HUES6 (cell line): ENCODE measurements around the gene ERICH3.

Experiments
- H3K27ac ChIP-seq: 2 replicates; pipeline ENCODE4 v1.7.0; 2013; ENCODE audit warnings: low read depth, mild to moderate bottlenecking, low read length, inconsistent platforms
- H3K27me3 ChIP-seq: 2 replicates; pipeline ENCODE4 v1.6.1; 2013; ENCODE audit warnings: low read length; ENCODE audit not compliant: control insufficient read depth, insufficient read depth
- H3K36me3 ChIP-seq: 2 replicates; pipeline ENCODE4 v1.6.1; 2013; ENCODE audit warnings: low read length; ENCODE audit not compliant: control insufficient read depth, insufficient read depth
- H3K4me1 ChIP-seq: 2 replicates; pipeline ENCODE4 v1.6.1; 2013; ENCODE audit warnings: low read length; ENCODE audit not compliant: control insufficient read depth, insufficient read depth
- H3K4me3 ChIP-seq: 2 replicates; pipeline ENCODE4 v1.5.1; 2013; ENCODE audit warnings: low read depth, low read length
- H3K9ac ChIP-seq: one replicate; pipeline ENCODE4 v1.6.1; 2013; ENCODE audit warnings: mild to moderate bottlenecking, low read length
- H3K9me3 ChIP-seq: 2 replicates; pipeline ENCODE4 v1.6.1; 2013; ENCODE audit warnings: low read depth, low read length; ENCODE audit not compliant: control insufficient read depth, insufficient read depth

The ERICH3 gene

DNA sequence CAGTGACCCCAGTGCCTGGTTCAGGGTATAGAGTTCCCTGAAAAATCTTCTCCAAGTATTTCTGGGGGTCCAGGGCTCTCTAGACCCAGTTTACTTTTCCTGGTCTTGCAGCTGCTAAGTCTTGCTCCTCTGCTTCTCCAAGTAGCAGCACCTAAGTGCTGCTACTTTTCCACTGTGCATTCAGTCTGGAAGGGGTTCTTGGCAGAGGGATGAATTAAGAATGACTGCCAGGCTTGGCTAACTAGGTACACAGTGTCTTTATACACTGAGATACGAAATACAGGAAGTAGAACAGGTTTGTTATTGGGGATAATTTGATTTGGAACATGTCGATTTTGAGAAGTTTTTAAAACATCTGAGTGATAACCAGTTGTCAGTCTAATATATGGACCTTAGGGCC is 24.2 kb upstream of the ERICH3 start:
- Histone ChIP-seq H3K27ac (no peak overlapping the region), H3K36me3 (no peaks in the 10 kb centered on the region), H3K4me1 (no peaks in the 10 kb centered on the region), H3K9ac (no peak overlapping the region), H3K4me3 (no peak overlapping the region), H3K27me3 (no peaks in the 10 kb centered on the region), H3K9me3 (no peaks in the 10 kb centered on the region)

DNA sequence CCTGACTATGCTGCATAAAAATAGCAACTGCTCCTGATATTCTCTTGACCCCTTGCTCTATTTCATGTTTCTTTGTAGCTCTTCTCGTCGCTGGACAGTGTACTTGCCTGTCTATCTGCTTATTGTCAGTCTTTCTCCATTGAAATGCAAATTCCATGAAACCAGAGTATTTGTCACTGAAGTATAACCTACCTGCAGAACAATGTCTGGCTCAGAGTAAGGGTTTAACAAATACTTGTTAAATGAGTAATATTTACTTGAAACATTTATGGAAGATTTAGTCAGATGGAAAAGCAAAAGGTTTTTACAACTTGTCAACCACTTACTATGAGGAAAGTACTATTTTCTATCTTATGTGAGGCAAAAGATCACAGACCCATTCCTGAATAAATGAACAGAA is 19.9 kb upstream of the ERICH3 start:
- Histone ChIP-seq H3K27me3 (no peaks in the 10 kb centered on the region), H3K9me3 (no peaks in the 10 kb centered on the region), H3K27ac (no peak overlapping the region), H3K4me1 (peaks cover 6% of the 10 kb centered on the region; the same call in 1 of the 2 replicates), H3K4me3 (no peak overlapping the region), H3K9ac (no peak overlapping the region), H3K36me3 (no peaks in the 10 kb centered on the region)

DNA sequence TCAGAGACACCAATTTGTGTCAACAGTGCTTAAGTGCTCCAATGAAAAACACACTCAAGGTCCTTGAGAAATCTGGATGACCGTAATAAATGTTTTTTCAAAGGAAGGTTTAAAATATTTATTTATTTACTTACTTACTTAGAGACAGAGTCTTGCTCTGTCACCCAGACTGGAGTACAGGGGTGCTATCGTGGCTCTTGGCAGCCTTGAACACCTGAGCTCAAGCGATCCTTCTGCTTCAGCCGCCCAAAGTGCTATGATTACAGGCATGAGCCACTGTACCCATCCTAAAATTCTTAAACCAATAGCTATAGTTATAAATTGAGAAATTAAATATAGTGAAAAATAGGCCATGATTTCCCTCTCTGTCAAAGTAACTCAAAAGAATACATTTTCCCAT is 17.3 kb upstream of the ERICH3 start:
- H3K36me3 ChIP-seq = no peaks in the 10 kb centered on the region
- no peak overlapping the region for H3K9ac ChIP-seq
- H3K4me3 ChIP-seq = no peak overlapping the region
- H3K4me1 ChIP-seq = peaks cover 6% of the 10 kb centered on the region; the same call in 1 of the 2 replicates
- H3K27me3 ChIP-seq = no peaks in the 10 kb centered on the region
- H3K9me3 ChIP-seq = no peaks in the 10 kb centered on the region
- no peak overlapping the region for H3K27ac ChIP-seq

DNA sequence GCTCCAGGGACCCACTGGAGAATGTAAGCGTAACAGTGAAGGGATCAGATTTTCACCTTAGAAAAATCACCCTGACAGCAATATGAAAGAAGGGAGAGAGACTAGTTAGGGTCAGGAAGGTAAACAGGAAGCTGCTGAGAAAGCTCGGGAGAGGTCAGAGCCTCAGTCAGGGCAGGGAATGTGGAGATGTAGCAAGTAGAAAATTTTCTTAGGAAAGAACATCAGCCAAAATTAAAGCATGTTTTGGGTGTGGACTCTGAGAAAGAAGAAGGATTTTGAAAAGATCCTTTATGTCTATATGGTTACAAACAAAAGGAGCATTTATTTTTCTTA is 16.7 kb upstream of the ERICH3 start:
- H3K9me3 ChIP-seq = no peaks in the 10 kb centered on the region
- no peak overlapping the region for H3K9ac ChIP-seq
- H3K27ac ChIP-seq = no peak overlapping the region
- H3K4me3 ChIP-seq = no peak overlapping the region
- H3K36me3 ChIP-seq = no peaks in the 10 kb centered on the region
- no peaks in the 10 kb centered on the region for H3K27me3 ChIP-seq
- peaks cover 6% of the 10 kb centered on the region; the same call in 1 of the 2 replicates for H3K4me1 ChIP-seq

DNA sequence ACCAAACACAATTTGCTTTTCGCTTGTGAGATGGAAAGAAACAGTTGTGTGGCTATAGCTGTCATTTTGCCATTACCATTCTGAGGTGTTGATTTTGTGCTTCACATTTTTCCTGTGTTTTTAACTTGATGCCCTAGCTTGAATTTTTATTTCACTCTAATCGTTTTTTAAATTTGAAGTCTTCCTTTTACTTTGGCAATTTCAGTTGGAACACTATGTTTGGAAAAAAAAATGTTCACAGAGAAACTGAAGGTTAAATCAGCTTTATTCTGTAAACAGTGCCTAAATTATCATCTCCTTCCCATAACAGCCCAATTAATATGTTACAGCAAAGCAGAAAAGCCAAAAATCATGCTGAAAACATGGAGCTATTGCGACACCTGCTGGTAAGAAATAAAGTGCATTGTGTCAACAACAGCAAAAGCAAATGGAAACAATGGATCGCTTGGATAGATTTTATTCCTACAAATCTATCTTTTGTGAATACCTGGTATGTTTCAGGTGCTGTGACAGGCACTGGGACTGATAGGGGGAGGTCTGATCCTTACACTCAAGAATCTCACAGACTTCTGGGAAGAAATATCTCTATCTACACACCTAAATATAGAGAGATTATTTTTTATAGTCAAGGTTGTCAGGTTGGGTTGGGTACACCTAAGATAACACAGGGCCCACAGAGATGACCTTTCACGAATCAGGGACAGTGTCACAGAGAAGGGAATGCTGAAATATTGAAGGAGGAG is 16.2 kb upstream of the ERICH3 start:
- Histone ChIP-seq H3K27me3 (no peaks in the 10 kb centered on the region), H3K27ac (no peak overlapping the region), H3K4me3 (no peak overlapping the region), H3K9me3 (no peaks in the 10 kb centered on the region), H3K4me1 (peaks cover 6% of the 10 kb centered on the region; the same call in 1 of the 2 replicates), H3K36me3 (no peaks in the 10 kb centered on the region), H3K9ac (no peak overlapping the region)

DNA sequence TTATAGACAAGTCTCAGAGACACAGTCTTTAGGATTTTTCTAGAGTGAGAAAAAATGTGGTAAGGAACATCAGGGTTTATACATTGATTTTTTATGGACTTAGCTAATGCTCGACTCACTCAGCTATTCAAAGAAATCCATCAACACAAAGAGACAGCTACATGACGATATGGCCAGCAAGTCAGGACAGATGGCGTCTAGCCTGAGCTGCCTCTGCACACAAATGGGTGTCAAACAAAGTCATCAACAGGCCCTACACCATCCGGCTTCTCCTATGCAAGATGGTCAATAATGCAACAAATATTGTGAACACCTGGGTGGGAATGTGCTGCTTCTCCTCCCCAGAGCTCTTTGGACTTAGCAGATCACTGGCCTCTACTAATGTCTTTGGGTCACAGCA is 13.3 kb upstream of the ERICH3 start:
- Histone ChIP-seq H3K36me3 (no peaks in the 10 kb centered on the region), H3K9me3 (no peaks in the 10 kb centered on the region), H3K27me3 (no peaks in the 10 kb centered on the region), H3K4me3 (no peak overlapping the region), H3K9ac (no peak overlapping the region), H3K4me1 (peaks cover 6% of the 10 kb centered on the region; the same call in 1 of the 2 replicates), H3K27ac (no peak overlapping the region)

DNA sequence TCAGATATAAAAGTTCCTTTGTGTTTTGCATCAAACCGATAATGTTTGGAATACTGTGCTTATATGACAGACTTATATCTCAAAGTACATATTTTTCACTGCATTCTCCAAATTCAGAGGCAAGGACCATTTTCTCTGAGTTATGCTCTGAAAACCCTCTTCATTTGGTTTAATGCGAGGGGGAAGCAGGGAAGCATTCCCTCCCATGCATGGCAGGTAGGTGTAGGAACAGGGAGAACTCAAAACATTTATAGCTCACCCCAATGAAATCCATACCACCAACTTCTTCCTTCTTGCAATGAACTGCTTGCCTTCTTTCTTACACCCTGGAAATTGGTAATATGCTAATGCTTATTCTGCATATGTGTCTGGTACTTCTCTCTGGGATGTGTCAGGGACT is 10.7 kb upstream of the ERICH3 start:
- Histone ChIP-seq H3K27me3 (no peaks in the 10 kb centered on the region), H3K4me3 (no peak overlapping the region), H3K4me1 (no peaks in the 10 kb centered on the region), H3K36me3 (no peaks in the 10 kb centered on the region), H3K9me3 (no peaks in the 10 kb centered on the region), H3K9ac (no peak overlapping the region), H3K27ac (no peak overlapping the region)

DNA sequence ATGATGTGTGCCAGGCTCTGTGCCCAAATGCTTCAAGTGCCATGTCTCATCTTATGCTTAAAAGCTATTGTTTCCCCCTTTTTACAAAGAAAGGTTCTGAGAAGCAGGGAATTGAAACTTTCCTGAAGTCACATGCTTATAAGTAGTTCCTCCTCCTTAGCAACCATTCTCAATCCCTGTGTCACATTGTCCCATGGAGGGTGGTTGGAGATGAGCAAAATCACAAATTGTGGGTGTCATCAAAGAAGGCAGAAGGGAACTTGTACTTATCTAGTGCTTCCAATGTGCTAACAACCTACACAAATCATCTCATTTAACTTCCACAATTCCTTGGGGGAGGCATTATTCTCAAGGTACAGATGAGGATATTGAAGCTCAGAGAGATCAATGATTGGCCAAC is 10.1 kb upstream of the ERICH3 start:
- H3K9ac ChIP-seq = no peak overlapping the region
- no peaks in the 10 kb centered on the region for H3K4me1 ChIP-seq
- H3K4me3 ChIP-seq = no peak overlapping the region
- H3K27ac ChIP-seq = no peak overlapping the region
- no peaks in the 10 kb centered on the region for H3K27me3 ChIP-seq
- H3K36me3 ChIP-seq = no peaks in the 10 kb centered on the region
- no peaks in the 10 kb centered on the region for H3K9me3 ChIP-seq

DNA sequence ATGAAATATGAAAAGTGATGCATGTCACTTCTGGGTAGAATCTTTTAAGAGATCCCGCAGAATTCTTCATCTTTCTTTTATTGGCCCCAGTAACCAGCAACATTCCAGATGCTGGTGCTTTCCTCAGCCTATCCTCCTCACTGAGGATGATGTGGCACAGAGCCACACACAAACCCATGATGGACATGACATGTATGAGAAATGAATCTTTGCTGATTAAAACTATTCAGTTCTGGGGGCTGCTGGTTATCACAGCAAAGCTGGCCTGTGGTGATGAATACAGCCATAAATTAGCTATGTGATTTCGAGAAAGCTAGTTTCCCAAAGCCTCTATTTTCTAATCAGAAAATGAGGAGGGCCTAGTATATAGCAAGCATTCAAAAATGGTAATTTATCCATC is 8.3 kb upstream of the ERICH3 start:
- Histone ChIP-seq H3K27me3 (no peaks in the 10 kb centered on the region), H3K4me1 (no peaks in the 10 kb centered on the region), H3K9ac (no peak overlapping the region), H3K36me3 (no peaks in the 10 kb centered on the region), H3K9me3 (no peaks in the 10 kb centered on the region), H3K4me3 (no peak overlapping the region), H3K27ac (no peak overlapping the region)

DNA sequence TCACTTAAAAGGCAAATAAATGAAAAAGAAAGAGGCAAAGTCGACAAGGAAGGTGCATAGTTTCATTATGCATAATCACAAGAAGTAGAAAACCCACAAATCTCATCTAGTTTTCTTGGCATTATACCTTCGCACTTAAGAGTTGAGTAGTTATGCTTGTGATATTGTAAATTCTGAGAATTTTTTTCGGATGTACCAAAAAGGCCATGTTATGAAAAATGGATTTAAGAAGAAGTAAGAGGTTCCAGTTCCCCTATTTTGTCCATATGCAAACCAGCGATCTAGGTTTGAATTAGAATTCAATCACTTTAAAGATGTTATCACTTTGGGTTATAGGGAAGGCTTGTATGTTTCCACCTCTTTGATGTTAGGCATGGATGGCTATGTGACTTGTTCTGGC is 7.9 kb upstream of the ERICH3 start:
- no peaks in the 10 kb centered on the region for H3K27me3 ChIP-seq
- no peak overlapping the region for H3K9ac ChIP-seq
- H3K36me3 ChIP-seq = no peaks in the 10 kb centered on the region
- no peak overlapping the region for H3K4me3 ChIP-seq
- H3K9me3 ChIP-seq = no peaks in the 10 kb centered on the region
- H3K4me1 ChIP-seq = no peaks in the 10 kb centered on the region
- no peak overlapping the region for H3K27ac ChIP-seq

DNA sequence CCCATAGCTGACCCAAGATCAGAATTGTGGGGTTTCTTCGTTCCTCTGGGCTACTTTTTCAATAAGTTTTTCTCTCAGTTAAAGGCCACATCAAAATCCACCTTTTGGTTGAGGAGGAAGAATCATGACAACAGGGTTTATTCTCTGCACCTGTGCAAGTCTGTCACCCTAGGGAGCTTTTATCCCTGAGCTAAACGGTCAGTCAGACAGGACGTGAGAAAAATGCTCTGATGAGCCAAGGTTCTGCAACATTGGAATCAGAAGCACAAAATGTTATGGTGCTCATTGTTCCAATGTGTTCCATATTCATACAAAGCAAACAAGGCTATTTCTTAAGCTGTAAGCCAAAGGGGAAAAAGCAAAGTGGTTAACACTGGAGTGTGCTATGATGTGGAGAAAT is 7.4 kb upstream of the ERICH3 start:
- no peaks in the 10 kb centered on the region for H3K9me3 ChIP-seq
- no peak overlapping the region for H3K27ac ChIP-seq
- H3K27me3 ChIP-seq = no peaks in the 10 kb centered on the region
- H3K9ac ChIP-seq = no peak overlapping the region
- no peak overlapping the region for H3K4me3 ChIP-seq
- H3K36me3 ChIP-seq = no peaks in the 10 kb centered on the region
- no peaks in the 10 kb centered on the region for H3K4me1 ChIP-seq

DNA sequence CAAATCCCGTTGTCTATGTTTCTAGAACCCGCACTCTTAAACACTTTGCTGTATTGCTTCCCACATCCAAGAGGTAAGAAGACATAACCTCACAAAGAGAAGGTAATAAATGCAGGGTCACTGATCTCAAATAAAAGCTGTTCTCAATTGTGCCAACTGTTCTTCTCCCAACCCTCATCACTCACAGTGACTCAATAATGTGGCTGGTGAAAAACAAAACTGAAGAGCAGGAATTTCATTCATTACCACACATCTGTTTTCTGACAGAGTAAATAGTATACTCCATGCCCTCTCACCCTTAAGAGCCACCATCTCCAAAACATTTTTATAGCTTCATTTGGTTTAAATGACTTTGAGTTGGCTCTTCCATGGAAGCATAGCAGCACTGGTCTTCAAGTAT is 6.2 kb upstream of the ERICH3 start:
- no peak overlapping the region for H3K9ac ChIP-seq
- no peaks in the 10 kb centered on the region for H3K4me1 ChIP-seq
- no peaks in the 10 kb centered on the region for H3K9me3 ChIP-seq
- H3K36me3 ChIP-seq = no peaks in the 10 kb centered on the region
- no peak overlapping the region for H3K27ac ChIP-seq
- peaks cover 4% of the 10 kb centered on the region; the same call in 1 of the 2 replicates for H3K27me3 ChIP-seq
- H3K4me3 ChIP-seq = no peak overlapping the region
